Measurements from ENCODE around the gene CYBA. TPM values are rescaled to one million over a fixed set of nuclear protein-coding genes. Genes with fewer than 3 reads are reported as not detected.

CYBA gene
- polyA plus RNA-seq, 3 donors, result 1,168 to 2,376 (median 2,092) TPM

GRCh38 chr16:88686062-88686438, 35.2 kb upstream of the CYBA start:
- peaks cover 59% of the 10 kb centered on the region for H3K4me1 Mint-ChIP-seq

More at GRCh38 chr16:88686062-88686438, 35.2 kb upstream of the CYBA start:
- Mint-ChIP-seq H3K9me3 (no peaks in the 10 kb centered on the region), H3K27ac (peak overlapping the region in 5 of 7 donors; percentile 42 to 83 (median 58)), H3K4me3 (peak overlapping the region; percentile 80 to 86), H3K27me3 (ENCODE audit: low read depth in 3 of 3) (peaks cover 13 to 19% (median 15%) of the 10 kb centered on the region in 3 donors), H3K36me3 (peaks cover 9 to 11% of the 10 kb centered on the region in 2 donors)
- H2AFZ ChIP-seq (ENCODE audit: insufficient read depth, low read depth, low read length, poor library complexity, severe bottlenecking), result peak overlapping the region; percentile 76
- intact Hi-C loops (cut with micrococcal nuclease), result loop anchor here (2.0 to 10.0 kb wide), 5 partner anchors 15 to 91 kb away; partner anchors contain the start of genes CYBA (in 2 of the 2) and IL17C (in 1 of the 2)
- no peak for DNase-seq
- peak overlapping the region; percentile 78 for H3K9ac ChIP-seq (ENCODE audit: insufficient read depth, low read length, poor library complexity, severe bottlenecking)
- H3K27me3 ChIP-seq (ENCODE audit: control insufficient read depth in 2 of 2, insufficient read depth in 2 of 2, low read length in 2 of 2), result no peaks in the 10 kb centered on the region
- H3K4me2 ChIP-seq (replicated peaks; ENCODE audit: extremely low read depth, low read length, poor library complexity, severe bottlenecking), result peak overlapping the region; percentile 91
- TF ChIP-seq CTCF (IDR thresholded peaks at IDR 0.05), result no peak
- peaks cover 22% of the 10 kb centered on the region for H3K79me2 ChIP-seq (ENCODE audit: insufficient read depth, low read length)
- peaks cover 63 to 69% of the 10 kb centered on the region in 2 donors for H3K4me1 ChIP-seq (ENCODE audit: control insufficient read depth in 1 of 2, insufficient read depth in 2 of 2, low read length in 2 of 2)
- H3K9me3 ChIP-seq (replicated peaks in 1 of 2; ENCODE audit: control insufficient read depth in 1 of 2, insufficient read depth in 1 of 2, low read length in 2 of 2), result no peaks in the 10 kb centered on the region
- H3K36me3 ChIP-seq (replicated peaks in 1 of 2; ENCODE audit: control insufficient read depth in 1 of 2, insufficient read depth in 2 of 2, low read length in 2 of 2), result peaks cover 0 to 2% of the 10 kb centered on the region in 2 donors
- H3K27ac ChIP-seq (ENCODE audit: low read depth in 1 of 2, low read length in 2 of 2), result peak overlapping the region; percentile 41 to 77
- under 1% methylated on average over 23 of the region's 25 CpGs for WGBS (ENCODE audit: insufficient coverage)
- peak overlapping the region; percentile 71 to 94 (median 89) for H3K4me3 ChIP-seq (replicated peaks in 1 of 3; ENCODE audit: low read depth in 2 of 3, low read length in 3 of 3)
- peaks cover 4% of the 10 kb centered on the region for H4K20me1 ChIP-seq (ENCODE audit: insufficient read depth, low read length)

All from CD14-positive monocyte (primary cell).